ENCODE results near the gene CENPC.

GRCh38 chr4:67522851-67523671, 22.2 kb downstream of the CENPC start:
- TF ChIP-seq CTCF (IDR thresholded peaks at IDR 0.05) (no peak), ZFX (IDR thresholded peaks at IDR 0.05; ENCODE audit: borderline replicate concordance) (no peak)

All from 22Rv1 (cell line).